Right renal pelvis (tissue), 4 donors: ENCODE results near the gene CAPN10. TPM values are rescaled to one million over a fixed set of nuclear protein-coding genes. Genes with fewer than 3 reads are reported as not detected.

Experiments used
- DNase-seq, 4 donors: peaks; one replicate each; pipeline ENCODE4 v3.0.0-alpha.2; 2013; ENCODE audit warnings: low read depth in 4 of 4, low spot score in 3 of 4, missing footprints in 1 of 4
- polyA plus RNA-seq, 4 donors: library from polyadenylated mRNA; unstranded; fragments of 120-200 nt; gene quantifications; one replicate each; pipeline ENCODE4 v1.2.1, GENCODE V29; 2013; ENCODE audit not compliant: insufficient read length in 4 of 4

The CAPN10 gene
- polyA plus RNA-seq, 4 donors: 21.3 to 33.1 (median 21.7) TPM

DNA sequence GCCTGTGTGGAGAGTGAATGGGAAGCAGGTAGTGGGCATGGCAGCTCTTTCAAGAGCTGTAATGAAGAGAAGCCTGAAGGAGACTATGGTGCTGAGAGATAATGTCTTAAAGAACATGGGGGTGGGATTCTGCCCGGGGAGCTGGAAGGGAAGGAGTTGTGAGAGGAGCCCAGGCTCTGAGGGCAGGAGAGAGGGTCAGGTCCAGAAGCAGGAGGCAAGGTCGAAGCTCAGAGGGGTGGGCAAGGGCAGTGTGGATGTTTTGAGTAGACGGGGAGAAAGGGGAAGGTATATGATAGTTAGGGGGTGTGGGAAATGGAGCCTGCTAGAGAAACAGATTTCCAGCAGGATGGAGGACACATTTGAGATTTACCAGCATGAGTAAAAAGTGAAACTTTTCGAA, 2.1 kb downstream of the CAPN10 start:
- DNase-seq: no peak

DNA sequence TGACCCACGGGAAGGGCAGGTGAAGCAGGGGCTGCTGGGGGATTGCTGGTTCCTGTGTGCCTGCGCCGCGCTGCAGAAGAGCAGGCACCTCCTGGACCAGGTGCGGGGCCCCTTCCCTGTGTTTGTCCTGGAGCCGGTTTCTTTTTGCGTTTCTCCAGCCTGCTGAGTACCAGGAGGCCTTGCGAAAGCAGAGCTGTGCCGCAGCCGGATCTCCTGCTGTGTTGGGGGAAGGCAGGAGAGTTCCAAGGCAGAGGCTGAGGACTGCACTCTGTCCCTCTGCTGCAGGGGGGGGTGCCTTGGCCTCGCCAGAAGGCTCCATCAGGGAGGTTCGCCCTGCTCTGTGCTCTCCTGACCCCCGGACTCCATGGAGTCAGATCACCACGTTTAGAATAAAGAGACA, 2.8 kb downstream of the CAPN10 start:
- DNase-seq: no peak

DNA sequence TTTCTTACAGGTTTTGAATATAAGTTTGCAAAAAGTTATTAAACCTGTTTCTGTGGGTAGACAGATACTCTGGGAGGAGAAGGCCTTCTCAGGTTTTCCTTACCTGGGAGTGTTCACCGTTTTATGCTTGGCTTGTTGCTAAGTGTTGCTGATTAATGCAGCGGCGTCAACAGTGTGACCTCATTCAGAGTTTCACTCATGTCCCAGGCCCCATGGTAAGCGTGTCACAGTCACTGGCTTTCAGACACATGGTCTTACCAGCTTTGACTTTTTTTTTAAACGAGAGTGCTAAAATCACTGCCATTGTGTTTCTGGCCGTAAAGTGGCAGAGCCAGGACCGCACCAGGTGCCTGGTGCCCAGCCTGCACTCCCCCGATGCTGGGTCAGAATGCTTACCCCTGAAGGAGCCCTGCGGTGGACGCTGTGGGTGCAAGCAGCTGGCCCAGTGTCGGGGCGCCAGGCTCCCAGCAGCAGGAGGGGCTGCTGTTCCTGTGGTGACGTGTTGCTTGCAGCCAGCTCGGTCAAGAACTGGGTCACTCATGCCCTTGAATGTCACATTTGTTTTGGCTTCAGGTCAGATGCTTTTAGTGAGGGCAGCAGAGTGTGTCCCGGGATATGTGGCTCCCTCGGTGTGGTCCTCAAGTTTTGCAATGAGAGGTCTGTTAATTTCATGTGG, 3.5 kb downstream of the CAPN10 start:
- DNase-seq: no peak

DNA sequence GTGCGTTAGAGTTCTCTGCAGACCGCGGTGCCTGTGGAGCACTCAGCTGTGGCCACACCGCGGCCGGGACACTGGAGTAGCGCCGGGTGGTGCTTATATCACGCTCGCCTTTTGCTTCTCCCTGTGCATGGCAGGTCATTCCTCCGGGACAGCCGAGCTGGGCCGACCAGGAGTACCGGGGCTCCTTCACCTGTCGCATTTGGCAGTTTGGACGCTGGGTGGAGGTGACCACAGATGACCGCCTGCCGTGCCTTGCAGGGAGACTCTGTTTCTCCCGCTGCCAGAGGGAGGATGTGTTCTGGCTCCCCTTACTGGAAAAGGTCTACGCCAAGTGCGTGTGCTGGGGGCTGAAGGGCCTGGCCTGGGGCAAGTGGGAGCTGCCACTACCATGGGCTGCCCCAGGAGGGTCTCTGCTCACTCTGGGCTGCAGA, 4.2 kb downstream of the CAPN10 start:
- no peak for DNase-seq

DNA sequence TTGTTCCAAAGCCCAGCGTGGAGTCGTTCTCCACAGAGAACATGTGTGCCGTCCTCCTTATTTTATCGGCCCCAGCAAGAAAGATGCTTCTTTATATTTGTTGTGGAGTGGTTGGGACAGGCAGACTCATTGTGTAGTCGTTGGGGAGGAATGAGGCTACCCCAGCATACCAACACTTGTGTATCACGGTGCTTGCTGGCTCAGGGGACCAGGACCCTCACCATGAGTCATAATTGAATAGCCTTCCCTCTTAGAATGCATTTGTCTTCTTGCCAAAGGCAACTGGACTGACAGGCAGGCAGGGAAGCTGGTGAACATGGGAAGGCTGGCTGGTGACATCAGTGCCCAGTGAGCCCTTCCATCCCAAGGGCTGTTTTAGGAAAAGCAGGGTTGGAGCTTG, 4.7 kb downstream of the CAPN10 start:
- DNase-seq: no peak

DNA sequence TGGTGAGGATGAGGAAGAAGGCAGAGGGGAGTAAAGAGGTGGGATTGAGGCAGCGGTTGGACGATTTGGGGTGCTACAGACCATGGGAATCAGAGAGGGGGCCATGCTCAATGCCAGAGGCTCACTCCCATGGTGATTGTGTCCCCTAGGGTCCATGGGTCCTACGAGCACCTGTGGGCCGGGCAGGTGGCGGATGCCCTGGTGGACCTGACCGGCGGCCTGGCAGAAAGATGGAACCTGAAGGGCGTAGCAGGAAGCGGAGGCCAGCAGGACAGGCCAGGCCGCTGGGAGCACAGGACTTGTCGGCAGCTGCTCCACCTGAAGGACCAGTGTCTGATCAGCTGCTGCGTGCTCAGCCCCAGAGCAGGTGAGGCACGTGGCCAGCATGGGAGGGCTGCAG, 5.2 kb downstream of the CAPN10 start:
- no peak for DNase-seq

DNA sequence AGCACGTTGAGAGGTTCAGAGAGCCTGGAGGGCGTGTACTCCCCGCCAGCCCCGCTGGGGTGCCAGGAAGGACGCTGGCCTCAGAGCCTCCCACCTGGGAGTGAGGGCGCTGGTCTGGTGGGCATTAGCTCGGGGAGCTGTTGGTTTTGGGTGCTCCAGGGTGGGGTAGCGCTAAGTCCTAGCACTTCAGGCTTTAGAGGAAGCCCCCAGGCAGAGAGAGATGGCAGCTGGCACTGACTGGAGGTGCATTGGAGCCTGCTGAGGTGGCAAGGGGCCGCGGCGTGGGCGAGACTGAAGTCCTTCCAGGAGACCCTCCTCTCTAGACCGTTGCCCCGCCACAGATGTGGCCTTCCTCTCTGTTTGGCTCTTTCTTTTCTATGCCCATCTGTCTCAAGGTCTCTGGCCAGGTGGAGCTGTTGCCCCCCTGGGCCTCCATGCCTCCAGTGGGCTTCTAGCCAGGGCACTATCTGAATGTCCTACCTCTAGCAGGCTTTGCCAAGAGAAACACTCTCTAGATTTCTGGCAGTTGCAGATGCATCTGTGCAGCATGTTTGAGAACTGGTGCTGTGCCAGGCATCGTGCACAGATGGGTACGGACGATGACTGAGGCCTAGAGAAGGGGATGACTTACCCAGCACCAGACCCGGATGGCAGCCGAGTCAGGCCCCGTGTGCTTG, 6.6 kb downstream of the CAPN10 start:
- DNase-seq: no peak

DNA sequence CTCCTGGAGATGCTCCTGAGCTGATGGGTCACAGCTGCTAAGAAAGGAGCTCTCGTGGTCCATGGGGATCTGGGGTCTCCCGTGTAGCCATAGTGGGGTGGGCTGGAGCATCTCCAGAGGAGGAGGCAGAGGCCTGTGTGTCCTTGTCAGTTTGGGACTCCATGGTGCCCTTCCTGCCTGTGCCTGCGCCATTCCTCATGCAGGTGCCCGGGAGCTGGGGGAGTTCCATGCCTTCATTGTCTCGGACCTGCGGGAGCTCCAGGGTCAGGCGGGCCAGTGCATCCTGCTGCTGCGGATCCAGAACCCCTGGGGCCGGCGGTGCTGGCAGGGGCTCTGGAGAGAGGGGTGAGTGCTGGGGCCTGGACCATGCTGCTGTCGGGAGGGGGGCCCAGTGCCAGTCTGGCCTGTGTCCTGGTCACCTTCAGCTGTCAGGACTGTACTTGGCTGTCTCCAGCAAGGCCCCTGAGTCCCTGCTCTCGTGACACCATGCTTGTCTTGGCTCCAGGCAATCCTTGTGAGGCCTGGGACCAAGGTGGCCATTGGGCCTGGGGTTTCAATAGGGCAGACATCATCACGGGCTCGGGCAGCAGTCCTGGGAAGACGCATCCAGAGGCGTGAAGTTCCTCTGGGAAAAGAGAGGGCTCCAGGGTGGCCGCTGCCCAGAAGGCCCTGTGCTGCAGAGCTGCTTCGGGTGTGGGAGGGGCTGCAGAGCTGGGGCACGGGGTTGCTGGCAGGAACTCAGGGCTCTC, 7.3 kb downstream of the CAPN10 start:
- DNase-seq: no peak

DNA sequence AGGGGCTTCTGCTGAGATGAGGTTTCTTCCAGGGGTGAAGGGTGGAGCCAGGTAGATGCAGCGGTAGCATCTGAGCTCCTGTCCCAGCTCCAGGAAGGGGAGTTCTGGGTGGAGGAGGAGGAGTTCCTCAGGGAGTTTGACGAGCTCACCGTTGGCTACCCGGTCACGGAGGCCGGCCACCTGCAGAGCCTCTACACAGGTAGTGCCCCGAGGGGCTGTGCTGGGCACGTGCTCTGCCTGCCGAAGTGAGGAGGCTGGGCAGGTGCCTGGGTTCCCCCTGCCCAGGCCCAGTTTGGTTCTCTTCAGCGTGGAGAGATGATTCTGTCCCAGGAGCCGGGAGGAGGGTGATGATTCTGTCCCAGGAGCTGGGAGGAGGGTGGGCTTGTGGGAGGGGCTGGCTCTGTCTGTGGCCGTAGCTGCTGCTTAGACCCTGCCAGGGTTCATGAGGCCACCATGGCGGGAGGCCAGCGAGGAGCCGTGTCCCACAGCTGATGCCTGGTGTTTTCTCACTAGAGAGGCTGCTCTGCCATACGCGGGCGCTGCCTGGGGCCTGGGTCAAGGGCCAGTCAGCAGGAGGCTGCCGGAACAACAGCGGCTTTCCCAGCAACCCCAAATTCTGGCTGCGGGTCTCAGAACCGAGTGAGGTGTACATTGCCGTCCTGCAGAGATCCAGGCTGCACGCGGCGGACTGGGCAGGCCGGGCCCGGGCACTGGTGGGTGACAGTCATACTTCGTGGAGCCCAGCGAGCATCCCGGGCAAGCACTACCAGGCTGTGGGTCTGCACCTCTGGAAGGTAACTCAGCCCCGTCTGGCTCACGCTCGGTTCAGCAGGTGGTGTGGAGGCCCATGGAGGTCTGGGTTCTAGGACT, 8.2 kb downstream of the CAPN10 start:
- DNase-seq: no peak

DNA sequence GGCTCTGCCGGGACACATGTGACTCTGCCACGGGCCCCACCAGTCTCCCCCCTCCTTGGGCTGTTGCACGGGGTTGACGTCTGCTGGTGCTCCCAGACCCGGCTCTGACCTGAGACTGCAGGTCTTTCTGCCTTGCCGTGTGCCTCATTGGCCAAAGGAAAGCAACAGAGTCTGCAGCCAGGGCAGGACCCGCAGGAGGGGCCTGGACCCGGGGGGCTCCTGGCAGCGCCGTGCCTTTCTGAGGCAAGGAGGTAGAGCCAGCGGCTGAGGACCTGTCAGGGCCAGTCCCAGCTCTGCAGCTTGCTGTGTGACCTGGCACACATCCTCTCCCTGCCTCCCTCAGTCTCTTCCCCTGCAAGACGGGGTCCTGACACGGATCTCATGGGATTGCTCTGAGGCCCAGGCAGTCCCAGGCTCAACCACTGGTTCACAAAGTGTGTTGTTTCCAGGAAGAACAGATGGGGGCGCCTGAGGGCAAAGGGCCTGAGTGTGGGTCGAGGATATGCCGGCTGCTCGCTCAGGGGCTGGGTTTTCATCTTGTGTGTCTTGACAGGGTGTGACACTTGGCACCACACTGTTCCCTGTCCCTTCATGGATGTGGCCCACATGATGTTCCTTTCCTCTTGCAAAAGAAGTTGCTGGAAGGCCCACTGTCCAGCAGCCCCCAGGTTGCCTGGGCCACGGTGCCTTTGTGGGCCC, 9.0 kb downstream of the CAPN10 start:
- no peak for DNase-seq

DNA sequence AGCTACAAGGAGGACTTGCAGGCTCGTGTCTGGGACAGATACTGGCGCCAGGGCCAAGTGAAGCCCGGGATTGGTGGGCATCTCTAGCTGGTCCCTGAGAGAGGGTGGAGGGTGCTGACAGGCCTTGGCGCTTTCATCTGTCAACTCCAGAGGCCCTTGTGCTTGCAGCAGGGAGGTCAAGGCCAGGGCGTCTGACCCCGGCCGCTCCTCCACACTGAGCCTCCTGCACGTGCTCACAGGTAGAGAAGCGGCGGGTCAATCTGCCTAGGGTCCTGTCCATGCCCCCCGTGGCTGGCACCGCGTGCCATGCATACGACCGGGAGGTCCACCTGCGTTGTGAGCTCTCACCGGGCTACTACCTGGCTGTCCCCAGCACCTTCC, 9.5 kb downstream of the CAPN10 start:
- no peak for DNase-seq

DNA sequence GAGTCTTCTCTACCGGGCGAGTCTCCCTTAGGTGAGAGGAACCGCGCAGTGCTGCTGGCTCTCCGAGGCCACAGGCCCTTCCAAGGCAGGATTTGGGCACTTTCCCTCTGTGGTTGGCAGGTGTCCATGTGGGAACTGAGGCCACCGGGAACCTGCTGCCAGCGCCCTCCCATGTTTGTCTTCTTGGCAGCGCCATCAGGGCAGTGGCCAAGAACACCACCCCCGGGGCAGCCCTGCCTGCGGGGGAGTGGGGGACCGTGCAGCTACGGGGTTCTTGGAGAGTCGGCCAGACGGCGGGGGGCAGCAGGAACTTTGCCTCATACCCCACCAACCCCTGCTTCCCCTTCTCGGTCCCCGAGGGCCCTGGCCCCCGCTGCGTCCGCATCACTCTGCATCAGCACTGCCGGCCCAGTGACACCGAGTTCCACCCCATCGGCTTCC, 10.0 kb downstream of the CAPN10 start:
- DNase-seq: no peak

DNA sequence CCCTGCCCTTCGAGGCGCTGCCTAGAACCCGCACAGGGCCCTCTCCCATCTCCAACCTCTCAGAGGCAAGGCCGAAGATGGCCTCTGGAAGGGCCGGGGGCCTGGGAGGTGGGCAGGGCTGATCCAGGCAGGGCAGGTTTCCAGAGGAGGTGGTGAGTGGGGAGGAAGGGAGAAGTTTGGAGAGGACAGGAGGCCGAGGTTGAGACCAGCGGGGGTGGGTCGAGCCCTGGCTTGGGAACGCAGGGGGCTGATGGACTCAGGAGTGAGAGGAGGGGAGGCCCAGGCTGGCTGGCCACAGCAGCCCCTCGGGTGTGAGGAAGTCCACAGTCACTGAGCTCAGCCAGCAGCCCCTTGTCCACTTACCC, 10.5 kb downstream of the CAPN10 start:
- no peak for DNase-seq

DNA sequence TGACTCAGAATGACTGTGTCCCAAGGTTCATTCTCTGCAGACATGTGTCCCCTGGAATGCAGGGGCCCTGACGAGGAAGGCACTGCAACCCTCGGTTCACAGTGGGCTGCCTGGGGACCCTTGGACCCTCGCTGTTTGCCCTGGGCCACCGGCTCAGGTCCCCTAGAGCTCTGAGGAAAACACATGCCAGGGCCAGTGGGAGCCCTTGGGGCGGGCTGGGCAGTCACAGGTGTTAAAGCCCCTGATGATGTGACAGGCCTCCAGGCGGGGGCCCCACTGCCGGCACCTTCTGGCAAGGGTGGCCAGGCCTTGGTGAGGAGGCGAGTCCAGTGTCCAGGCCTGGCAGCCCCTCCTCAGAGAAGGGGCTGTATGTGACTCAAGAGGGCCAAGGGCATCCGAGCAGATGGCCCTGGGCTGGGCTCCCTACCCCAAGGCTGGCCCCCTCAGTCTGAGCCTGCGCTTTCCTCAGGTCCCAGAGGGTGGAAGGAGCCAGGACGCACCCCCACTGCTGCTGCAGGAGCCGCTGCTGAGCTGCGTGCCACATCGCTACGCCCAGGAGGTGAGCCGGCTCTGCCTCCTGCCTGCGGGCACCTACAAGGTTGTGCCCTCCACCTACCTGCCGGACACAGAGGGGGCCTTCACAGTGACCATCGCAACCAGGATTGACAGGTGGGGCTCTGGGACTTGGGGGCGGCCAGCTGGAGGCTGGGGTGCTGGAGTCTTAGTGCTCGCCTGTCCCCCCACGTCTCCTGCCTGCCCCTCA, 11.1 kb downstream of the CAPN10 start:
- DNase-seq: no peak

DNA sequence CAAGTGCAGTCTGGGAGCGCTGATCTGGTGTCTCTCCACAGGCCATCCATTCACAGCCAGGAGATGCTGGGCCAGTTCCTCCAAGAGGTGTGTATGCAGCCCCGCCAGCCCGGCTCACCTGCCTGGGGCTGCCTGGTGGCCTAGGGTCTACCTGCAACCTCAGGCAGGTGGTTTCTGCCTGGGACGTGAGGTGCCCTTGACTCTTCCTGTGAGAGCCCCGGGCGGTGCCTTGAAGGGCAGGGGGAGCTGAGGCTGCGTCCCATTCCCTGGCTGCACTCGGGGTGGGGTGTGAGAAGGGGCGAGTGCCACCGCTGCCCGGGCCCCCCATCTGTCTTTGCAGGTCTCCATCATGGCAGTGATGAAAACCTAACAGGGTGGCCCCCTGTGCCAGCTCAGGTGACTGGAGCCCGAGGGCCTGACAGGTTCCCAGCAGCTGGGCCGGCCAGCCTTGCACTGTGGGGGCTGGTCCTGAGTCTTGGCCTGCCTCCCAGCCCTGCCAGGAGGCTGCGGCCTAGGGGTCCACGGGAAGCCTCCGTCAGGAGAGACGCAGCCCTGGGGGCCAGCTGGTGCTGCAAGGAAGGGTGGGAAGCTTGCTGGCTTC, 11.9 kb downstream of the CAPN10 start:
- no peak for DNase-seq

DNA sequence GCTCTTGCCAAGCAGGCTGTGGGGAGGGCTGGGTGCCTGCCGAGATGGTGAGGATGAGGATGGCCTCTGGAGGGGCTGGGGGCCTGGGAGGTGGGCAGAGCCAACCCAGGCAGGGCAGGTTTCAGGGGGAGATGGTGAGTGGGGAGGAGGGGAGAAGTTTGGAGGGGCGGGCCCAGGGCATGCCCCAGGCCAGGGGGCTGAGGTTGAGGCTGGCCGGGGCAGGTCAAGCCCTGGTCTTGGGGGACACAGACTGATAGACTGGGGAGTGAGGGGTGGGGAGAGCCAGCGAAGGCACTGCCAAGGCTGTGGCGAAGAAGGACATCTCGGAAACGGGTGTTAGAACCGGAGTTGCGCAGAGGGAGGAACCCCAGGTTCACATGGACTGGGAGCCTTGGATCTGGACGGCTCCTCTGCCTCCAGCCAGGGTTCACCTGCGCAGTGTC, 12.6 kb downstream of the CAPN10 start:
- DNase-seq: no peak

DNA sequence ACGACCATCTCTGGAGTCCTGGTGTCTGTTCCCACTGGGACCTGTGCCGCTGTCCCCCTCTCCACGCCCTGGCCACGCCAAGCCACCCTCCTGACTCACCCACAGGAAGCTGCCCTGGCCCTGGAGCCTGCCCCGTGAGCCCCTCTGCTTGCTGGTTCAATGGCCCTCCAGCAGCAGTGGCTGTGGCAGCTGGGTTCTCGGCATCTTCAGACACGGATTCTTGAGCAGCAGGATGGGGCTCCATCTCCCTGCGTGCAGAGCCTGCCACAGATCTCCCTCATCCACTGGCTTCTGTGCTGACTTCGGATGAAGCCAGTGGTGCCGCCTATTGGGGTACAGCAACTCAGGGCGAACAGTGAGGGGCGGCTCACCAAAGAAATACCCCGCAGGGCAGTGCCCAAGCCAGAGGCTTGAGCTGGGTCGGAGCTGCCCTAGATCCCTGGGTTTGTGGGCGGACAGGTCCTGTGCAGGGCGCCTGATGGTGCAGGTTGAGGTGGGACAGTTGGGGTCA, 14.0 kb downstream of the CAPN10 start:
- no peak for DNase-seq

DNA sequence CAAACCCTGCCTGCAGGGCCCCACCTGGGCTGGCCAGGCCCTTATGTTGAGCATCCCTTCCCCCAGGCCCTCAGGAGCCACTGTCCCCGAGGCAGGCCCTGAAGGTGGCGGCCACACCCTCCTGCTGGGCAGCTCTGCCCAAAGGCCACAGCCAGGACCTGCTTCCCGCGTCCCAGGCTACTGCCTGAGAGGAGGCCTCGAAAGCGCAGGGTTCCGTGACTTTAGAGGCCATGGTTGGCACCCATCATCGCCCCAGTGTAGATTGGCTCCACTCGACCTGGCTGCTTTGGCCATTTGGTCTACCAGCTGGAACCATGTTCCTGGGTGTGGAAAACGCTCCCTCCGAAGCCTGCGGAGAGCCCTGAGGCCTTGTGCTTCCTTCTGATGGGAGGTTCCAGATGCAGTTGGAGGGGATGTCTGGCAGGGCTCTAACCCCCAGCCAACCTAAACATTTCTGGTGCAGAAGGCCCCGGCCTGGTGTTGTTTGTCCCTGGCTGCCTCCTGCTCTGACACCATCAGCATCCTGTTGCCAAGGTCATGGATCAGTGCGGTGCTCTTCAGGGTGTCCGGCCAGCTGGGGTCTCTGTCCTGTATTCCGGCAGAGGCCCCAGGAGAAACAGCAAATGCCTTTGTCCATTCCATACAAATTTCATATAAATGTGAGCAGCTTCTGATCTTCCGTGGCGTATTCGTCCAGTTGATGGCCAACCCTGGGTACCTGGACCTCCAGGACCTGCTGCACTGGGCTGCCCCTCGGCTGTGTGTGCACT, 14.7 kb downstream of the CAPN10 start:
- no peak for DNase-seq
